ENCODE measurements around the gene DGKQ. TPM values are rescaled to one million over a fixed set of nuclear protein-coding genes. Genes with fewer than 3 reads are reported as not detected.

The DGKQ gene
- total RNA-seq, 1 experiment from 2014 or later, result 12.4 TPM

GRCh38 chr4:949656-950055 is 23.7 kb downstream of the DGKQ start:
- H2AK5ac ChIP-seq (ENCODE audit: insufficient read length, low read length), result no peak overlapping the region
- no peak overlapping the region for H3K4me2 ChIP-seq (ENCODE audit: insufficient read depth, insufficient read length, low read length)
- H3K27ac ChIP-seq (ENCODE audit: insufficient read length, low read depth, low read length), result no peak overlapping the region
- no peak overlapping the region for H2BK120ac ChIP-seq (ENCODE audit: low read depth, low read length, poor library complexity, severe bottlenecking)
- H4K5ac ChIP-seq (ENCODE audit: insufficient read length, low read depth, low read length), result no peak overlapping the region
- H3K27me3 Mint-ChIP-seq (ENCODE audit: low read depth), result peaks cover 7% of the 10 kb centered on the region
- no peaks in the 10 kb centered on the region for H3K9me3 ChIP-seq (ENCODE audit: control insufficient read depth, low read depth, low read length)
- H4K8ac ChIP-seq (replicated peaks; ENCODE audit: insufficient read length, low read depth, low read length), result no peak overlapping the region
- no peaks in the 10 kb centered on the region for H4K20me1 ChIP-seq (ENCODE audit: control insufficient read depth, insufficient read depth, insufficient read length)
- H3K36me3 Mint-ChIP-seq (ENCODE audit: insufficient read depth in 1 of 3, low read depth in 3 of 3), result no peaks in the 10 kb centered on the region; a peak in 1 of 7 replicates
- no peaks in the 10 kb centered on the region for H3K79me1 ChIP-seq (ENCODE audit: insufficient read depth, low read depth, low read length, poor library complexity, severe bottlenecking)
- no peak overlapping the region for H3K4ac ChIP-seq (ENCODE audit: low read depth, low read length)
- no peak overlapping the region for H4K91ac ChIP-seq (ENCODE audit: insufficient read length, low read depth, low read length)
- no peaks in the 10 kb centered on the region; the same call in 1 of the 2 replicates for H3K4me1 ChIP-seq (ENCODE audit: insufficient read depth, low read length)
- no peak overlapping the region for H2AFZ ChIP-seq (ENCODE audit: low read length)
- no peak overlapping the region for H2BK20ac ChIP-seq (ENCODE audit: low read depth, low read length, poor library complexity, severe bottlenecking)
- H2BK12ac ChIP-seq (ENCODE audit: insufficient read length, low read depth, low read length), result no peak overlapping the region
- H2BK15ac ChIP-seq (ENCODE audit: low read depth, low read length), result no peak overlapping the region
- WGBS (ENCODE audit: extremely low coverage, insufficient read length, low lambda C conversion rate), result no CpG with 5 or more reads among the region's 20 CpGs
- no peaks in the 10 kb centered on the region for H3K9me3 Mint-ChIP-seq
- H3K56ac ChIP-seq (ENCODE audit: insufficient read length, low read depth, low read length), result no peak overlapping the region
- no peak overlapping the region; the same call in 1 of the 2 replicates for H3K14ac ChIP-seq (ENCODE audit: insufficient read depth, low read length)
- H3K18ac ChIP-seq (ENCODE audit: insufficient read length, low read depth, low read length), result no peak overlapping the region
- TF ChIP-seq CTCF (conservative IDR thresholded peaks at IDR 0.05), result no peak
- no peak overlapping the region for H3K9ac ChIP-seq (ENCODE audit: extremely low read depth, insufficient read length, low read length)
- no peak overlapping the region for H3K23ac ChIP-seq (ENCODE audit: insufficient read length, low read depth, low read length)
- no peak overlapping the region for H3K4me3 Mint-ChIP-seq
- H3T11ph ChIP-seq (ENCODE audit: low read length), result no peak overlapping the region
- H3K27me3 ChIP-seq (ENCODE audit: insufficient read depth, low read length), result no peaks in the 10 kb centered on the region
- H3K79me2 ChIP-seq (ENCODE audit: insufficient read depth, low read length), result no peaks in the 10 kb centered on the region
- H3K4me1 Mint-ChIP-seq, result peaks cover 13 to 21% of the 10 kb centered on the region in 2 experiments
- H2BK5ac ChIP-seq (ENCODE audit: insufficient read length, low read length), result no peak overlapping the region
- H3K23me2 ChIP-seq (ENCODE audit: insufficient read length, low read depth, low read length, poor library complexity, severe bottlenecking), result no peaks in the 10 kb centered on the region
- no peak for DNase-seq
- no peak overlapping the region for H3K27ac Mint-ChIP-seq

Data from H9 (cell line).